ENCODE results near the gene BCL2L14.

DNA sequence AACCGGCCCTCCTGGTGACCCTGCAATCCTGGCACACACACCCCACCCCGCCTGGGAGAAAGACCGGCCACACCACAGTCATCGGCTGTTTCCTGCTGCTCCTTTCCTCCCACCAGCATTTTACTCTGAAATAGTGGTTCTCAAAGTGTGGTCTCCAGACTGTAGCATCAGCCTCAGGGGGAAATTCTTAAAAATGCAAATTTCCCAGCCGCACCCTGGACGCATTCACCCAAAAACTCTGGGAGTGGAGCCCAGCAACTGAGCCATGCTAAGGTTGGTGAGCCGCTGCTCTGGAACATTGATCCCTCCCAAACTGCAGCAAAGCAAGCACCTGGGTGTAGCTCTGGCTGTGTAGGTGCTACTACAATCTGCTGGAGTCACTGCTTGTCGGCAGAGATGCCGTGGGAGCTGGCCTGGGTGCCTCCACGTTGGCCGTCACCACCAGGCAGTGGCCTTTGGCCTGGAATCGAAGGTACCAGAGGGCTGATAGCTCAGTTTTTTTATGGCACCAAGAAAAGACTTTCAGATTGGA lies 38.4 kb upstream of the BCL2L14 start:
- TF ChIP-seq SMARCB1 (IDR thresholded peaks at IDR 0.05; ENCODE audit: insufficient read length, low read depth) (no peak), MIER1 (IDR thresholded peaks at IDR 0.05; ENCODE audit: low read depth) (no peak)

Data from K562 (cell line).